T-helper 2 cell treated with Interferon-gamma antibody and Interleukin-4, amounts not matched to agents 100 ng/mL and 5 ng/mL, for 36 hours (primary cell): ENCODE results near the gene KRI1. TPM values are rescaled to one million over a fixed set of nuclear protein-coding genes. Genes with fewer than 3 reads are reported as not detected.
"Not testable (repeated sequence)": the region's sequence is repeated elsewhere in the genome, so short reads cannot be mapped to it uniquely, and the experiment has no call there.

Experiments
- intact Hi-C: fragments of 100-400 bp; cut with micrococcal nuclease; formaldehyde crosslinking; loops from one replicate; pipeline ENCODE4 v1.15.1; 2023
- total RNA-seq: library from RNA; stranded (reverse); gene quantifications from 2 replicates; pipeline ENCODE4 v1.2.3, GENCODE V29; 2022

KRI1 gene
- total RNA-seq, 1 donor from 2014 or later: 61.4 TPM

DNA sequence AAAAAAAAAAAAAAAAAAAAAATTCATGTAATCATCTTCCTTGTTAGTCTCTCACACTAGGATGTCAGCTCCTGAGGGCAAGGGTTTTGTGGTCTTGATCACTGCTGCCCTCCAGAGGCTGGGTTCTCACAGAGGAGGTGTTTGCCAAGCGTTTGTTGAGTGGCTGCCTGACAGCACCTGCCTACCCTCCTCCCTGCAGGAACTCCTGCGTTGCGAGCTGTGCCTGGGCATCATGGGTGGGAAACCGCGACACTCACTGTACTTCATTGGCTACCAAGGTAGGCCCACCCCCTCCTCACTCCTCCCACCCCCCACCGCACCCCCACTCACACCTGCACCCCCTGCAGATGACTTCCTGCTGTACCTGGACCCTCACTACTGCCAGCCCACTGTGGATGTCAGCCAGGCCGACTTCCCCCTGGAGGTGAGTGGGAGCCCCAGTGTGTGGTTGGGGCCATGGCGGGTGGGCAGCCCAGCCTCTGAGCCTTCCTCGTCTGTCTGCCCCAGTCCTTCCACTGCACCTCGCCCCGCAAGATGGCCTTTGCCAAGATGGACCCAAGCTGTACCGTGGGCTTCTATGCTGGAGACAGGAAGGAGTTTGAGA, 14.0 kb downstream of the KRI1 start:
- intact Hi-C loops: loop anchor here (5.0 kb wide), 2 partner anchors 49 to 149 kb away; partner anchors contain the start of genes CDC37 and KEAP1

DNA sequence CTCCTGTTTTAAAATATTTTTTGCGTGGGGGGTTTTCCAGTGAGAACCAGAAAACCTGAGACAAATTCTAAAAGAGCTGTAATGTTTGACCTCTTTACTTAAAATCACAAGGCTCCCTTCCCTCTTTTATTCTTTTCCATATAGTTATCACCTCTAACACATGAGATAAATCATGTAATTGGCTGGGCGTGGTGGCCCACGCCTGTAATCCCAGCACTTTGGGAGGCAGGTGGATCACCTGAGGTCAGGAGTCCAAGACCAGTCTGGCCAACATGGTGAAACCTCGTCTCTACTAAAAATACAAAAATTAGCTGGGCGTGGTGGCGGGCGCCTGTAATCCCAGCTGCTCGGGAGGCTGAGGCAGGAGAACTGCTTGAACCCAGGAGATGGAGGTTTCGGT, 14.8 kb downstream of the KRI1 start:
- intact Hi-C loops: loop anchor here (5.0 kb wide), 2 partner anchors 49 to 149 kb away; partner anchors contain the start of genes CDC37 and KEAP1

DNA sequence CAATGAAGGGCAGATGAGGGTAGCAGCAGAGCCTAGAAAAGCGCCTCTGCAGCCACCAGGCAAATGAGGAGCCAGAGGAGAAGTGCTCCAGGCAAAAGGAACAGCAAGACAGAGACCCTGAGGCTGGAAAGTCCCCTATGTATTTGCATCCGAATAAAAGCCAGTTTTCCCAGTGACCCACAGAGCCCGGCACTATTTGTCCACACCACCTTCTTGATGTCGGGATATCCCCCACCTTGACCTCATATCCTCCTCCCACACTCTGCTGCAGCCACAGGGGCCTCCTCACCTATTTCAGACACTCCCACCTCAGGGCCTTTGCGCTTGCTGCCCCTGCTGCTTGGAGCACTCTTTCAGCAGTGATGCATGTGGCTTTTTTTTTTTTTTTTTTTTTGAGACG, 15.5 kb downstream of the KRI1 start:
- intact Hi-C loops: loop anchor here (5.0 kb wide), 2 partner anchors 48 to 148 kb away; partner anchors contain the start of genes CDC37 and KEAP1

GRCh38 chr19:10549733-10550132, 16.1 kb downstream of the KRI1 start:
- intact Hi-C loops: loop anchor here (5.0 kb wide), 2 partner anchors 47 to 147 kb away; partner anchors contain the start of genes CDC37 and KEAP1

- intact Hi-C loops: no loop called here
Measured at GRCh38 chr19:10548746-10549276, 17.0 kb downstream of the KRI1 start.

- intact Hi-C loops: no loop called here
Measured at GRCh38 chr19:10546817-10547216, 19.0 kb downstream of the KRI1 start.

DNA sequence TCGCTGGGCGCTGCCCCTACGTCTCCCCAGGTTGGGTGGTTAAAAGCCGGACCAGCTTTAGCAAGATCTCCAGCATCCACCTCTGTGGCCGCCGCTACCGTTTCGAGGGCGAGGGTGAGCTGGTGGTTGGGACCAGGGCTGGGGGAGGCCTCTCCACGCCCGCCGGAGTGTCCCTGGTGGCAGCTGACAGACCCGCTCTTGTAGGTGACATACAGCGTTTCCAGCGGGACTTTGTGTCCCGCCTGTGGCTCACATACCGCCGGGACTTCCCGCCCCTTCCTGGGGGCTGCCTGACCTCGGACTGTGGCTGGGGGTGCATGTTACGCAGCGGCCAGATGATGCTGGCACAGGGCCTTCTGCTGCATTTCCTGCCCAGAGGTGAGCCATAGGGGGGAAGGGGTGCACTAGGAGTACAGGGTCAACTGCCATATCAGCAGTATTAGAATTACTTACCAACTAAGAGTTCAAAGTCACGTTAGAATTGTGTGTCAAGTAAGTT, 21.0 kb downstream of the KRI1 start:
- intact Hi-C loops: loop anchor here (5.0 kb wide), 1 partner anchor 38 kb away; no protein-coding TSS in a partner anchor

DNA sequence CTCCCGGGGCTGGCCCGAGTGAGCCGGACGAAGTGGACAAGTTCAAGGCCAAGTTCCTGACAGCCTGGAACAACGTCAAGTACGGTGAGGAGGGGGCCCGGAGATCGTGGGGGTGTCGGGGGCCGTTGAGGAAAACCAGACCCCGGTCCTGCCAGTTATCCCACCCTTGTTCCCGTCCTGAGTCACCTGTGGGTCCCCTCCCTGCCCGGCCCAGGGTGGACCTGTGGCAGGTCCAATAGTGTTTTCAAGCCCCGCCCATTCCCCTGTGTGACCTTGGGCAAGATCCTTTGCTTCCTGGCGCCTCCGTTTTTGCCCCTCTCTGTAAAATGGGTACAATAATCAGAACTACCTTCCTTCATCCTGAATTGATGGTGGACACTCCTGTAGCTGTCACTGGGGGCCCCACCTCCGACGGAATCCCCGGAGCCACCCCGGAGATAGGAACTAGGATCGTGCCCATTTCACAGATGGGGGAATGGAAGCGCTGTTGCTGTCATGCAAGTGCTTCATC, 21.5 kb downstream of the KRI1 start:
- intact Hi-C loops: loop anchor here (5.0 kb wide), 1 partner anchor 37 kb away; no protein-coding TSS in a partner anchor

- intact Hi-C loops: loop anchor here (1.0 to 5.0 kb wide), 2 partner anchors 23 to 36 kb away; partner anchors contain the start of gene KRI1
Measured at GRCh38 chr19:10543420-10544241, 22.2 kb downstream of the KRI1 start, which contains the start of gene ATG4D. Gene ATG4D, plus strand, starts transcription at chr19:10543904. Its CDS starts 187 bp downstream, at chr19:10544091.

GRCh38 chr19:10543059-10543419, 22.8 kb downstream of the KRI1 start:
- intact Hi-C loops: loop anchor here (1.0 to 5.0 kb wide), 2 partner anchors 23 to 36 kb away; partner anchors contain the start of gene KRI1

GRCh38 chr19:10539016-10539415, 26.8 kb downstream of the KRI1 start:
- intact Hi-C loops: not testable (repeated sequence)

DNA sequence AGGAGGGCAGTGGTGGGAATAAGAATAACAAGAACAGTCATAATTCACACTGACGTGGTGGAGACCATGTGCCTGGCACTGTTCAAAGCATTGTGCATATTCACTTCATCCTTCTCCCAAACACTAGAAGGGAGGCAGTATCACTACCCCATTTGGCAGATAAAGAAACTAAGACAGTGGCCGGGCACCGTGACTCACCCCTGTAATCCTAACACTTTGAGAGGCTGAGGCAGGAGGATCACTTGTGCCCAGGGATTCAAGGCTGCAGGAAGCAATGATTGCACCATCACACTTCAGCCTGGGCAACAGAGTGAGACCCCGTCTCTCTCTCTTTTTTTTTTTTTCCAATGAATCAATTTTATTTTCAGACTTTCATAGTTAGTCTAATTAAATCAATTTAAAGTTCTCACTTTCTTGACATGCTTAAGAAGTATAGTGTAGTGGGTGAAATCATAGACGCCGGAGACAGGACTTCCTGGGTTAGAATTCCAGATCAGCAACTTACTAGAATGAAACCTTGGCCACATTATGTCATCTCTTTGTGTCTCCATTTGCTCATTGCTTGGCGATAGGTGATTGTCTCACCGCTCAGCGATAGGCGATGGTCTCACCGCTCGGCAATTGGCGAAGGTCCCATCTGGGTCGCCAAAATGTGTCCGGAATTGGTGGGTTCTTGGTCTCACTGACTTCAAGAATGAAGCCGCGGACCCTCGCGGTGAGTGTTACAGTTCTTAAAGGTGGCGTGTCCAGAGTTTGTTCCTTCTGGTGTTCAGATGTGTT, 27.4 kb downstream of the KRI1 start:
- intact Hi-C loops: no loop called here

- intact Hi-C loops: no loop called here
Measured at GRCh38 chr19:10537668-10538067, 28.1 kb downstream of the KRI1 start.

DNA sequence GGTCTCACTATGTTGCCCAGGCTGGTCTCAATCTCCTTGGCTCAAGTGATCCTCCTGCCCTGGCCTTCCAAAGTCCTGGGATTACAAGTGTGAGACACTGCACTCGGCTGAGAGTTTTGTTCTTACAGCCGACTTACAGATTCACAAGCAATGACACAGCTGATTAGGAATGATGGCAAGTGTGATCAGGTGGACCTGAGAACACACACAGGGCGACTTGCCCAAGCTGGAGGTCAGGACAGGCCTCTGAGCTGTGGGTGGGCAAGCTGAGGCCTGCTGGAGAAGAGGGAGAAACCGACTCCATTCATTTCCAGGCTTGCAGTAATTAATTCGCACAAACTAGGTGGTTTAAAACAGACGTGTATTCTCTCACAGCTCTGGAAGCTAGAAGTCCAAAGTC, 30.2 kb downstream of the KRI1 start:
- intact Hi-C loops: no loop called here

DNA sequence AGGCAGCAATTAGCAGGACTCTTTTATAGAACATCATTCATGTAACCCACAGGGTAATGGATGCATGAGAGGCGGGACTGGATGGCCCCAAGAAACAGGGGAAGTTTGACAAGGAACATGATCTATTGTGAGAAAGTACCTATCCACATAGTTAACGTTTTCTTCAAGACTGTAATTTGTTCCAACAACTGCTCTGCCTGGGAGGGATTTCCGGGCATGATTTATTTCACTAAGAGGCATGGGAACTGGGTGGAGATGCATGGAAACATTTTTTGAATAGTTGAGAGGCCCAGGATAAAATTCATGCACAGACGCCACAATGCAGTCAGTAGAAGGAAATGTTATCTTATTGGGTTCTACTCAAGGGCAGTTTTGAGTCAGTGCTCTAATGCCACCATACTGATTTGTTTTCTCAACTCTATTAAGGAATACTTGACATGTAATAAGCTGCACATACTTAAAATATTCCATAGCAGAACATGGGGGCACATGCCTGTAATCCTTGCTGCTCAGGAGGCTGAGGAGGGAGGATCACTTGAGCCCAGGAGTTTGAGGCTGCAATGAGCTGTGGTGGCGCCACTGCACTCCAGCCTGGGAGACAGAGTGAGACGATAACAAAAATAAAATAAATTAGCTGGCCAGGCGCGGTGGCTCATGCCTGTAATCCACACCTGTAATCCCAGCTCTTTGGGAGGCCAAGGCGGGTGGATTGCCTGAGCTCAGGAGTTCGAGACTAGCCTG, 32.0 kb downstream of the KRI1 start:
- intact Hi-C loops: no loop called here

DNA sequence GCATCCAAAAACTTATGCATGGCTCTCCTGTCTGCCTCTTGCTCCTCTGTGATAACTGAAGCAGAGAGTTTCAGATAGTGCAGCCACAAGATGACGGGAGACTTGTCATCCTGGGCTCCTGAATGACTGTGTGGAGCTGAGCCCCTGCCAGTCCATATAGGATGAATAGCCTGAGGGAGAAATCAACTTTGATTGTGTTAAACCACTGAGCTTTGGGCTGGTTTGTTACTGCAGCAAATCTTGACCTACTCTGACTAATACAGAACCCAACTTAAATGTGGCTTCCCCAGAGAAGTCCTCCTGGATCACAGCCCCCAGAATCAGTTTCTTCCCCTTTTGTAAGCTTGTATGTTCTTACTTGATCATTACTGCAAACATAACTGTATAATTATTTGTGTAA, 33.4 kb downstream of the KRI1 start:
- intact Hi-C loops: no loop called here

GRCh38 chr19:10526887-10527286, 38.9 kb downstream of the KRI1 start:
- intact Hi-C loops: not testable (repeated sequence)

- intact Hi-C loops: no loop called here
Measured at GRCh38 chr19:10525636-10526035, 40.2 kb downstream of the KRI1 start.

- intact Hi-C loops: no loop called here
Measured at GRCh38 chr19:10523135-10523636, 42.6 kb downstream of the KRI1 start.
